ENCODE measurements around the gene LNX1. TPM values are rescaled to one million over a fixed set of nuclear protein-coding genes. Genes with fewer than 3 reads are reported as not detected.

The LNX1 gene
- total RNA-seq, 4 donors from 2014 or later = 5.8 to 14.7 (median 8.4) TPM

GRCh38 chr4:53510321-53510720 lies 81.0 kb downstream of the LNX1 start:
- Histone ChIP-seq H3K27me3 (no peaks in the 10 kb centered on the region), H3K4me1 (peaks cover 0 to 3% (median 0%) of the 10 kb centered on the region in 4 donors), H3K9me3 (no peaks in the 10 kb centered on the region), H3K4me3 (no peak overlapping the region), H3K36me3 (peaks cover 0 to 9% (median 0%) of the 10 kb centered on the region in 4 donors), H3K27ac (replicated peaks in 1 of 4) (no peak overlapping the region)
- WGBS = 37% methylated on average over 4 of the region's 5 CpGs
- intact Hi-C loops (cut with DNase I) = no loop called here
- no peak for DNase-seq (ENCODE audit: extremely low spot score)
- TF ChIP-seq POLR2A (IDR thresholded peaks at IDR 0.05; ENCODE audit: low read depth) (no peak), CTCF (IDR thresholded peaks at IDR 0.05) (no peak), POLR2AphosphoS5 (IDR thresholded peaks at IDR 0.05) (no peak), EP300 (IDR thresholded peaks at IDR 0.05) (no peak)

GRCh38 chr4:53508446-53508845 lies 82.8 kb downstream of the LNX1 start:
- intact Hi-C loops (cut with DNase I) = no loop called here
- no peaks in the 10 kb centered on the region for H3K9me3 ChIP-seq
- H3K4me1 ChIP-seq = peaks cover 0 to 3% (median 0%) of the 10 kb centered on the region in 4 donors
- peaks cover 0 to 9% (median 0%) of the 10 kb centered on the region in 4 donors for H3K36me3 ChIP-seq
- DNase-seq (ENCODE audit: extremely low spot score) = no peak
- H3K27me3 ChIP-seq = no peaks in the 10 kb centered on the region
- H3K4me3 ChIP-seq = no peak overlapping the region
- H3K27ac ChIP-seq (replicated peaks in 1 of 4) = peak overlapping the region in 1 of 4 donors; percentile 47
- no peak for TF ChIP-seq POLR2A (IDR thresholded peaks at IDR 0.05; ENCODE audit: low read depth)
- TF ChIP-seq POLR2AphosphoS5 (IDR thresholded peaks at IDR 0.05) = no peak
- TF ChIP-seq CTCF (IDR thresholded peaks at IDR 0.05) = no peak
- no peak for TF ChIP-seq EP300 (IDR thresholded peaks at IDR 0.05)
- 57% methylated on average over 1 of the region's 1 CpG for WGBS

- TF ChIP-seq POLR2AphosphoS5 (IDR thresholded peaks at IDR 0.05) = no peak
- no peak for TF ChIP-seq CTCF (IDR thresholded peaks at IDR 0.05)
- TF ChIP-seq EP300 (IDR thresholded peaks at IDR 0.05) = no peak
- TF ChIP-seq POLR2A (IDR thresholded peaks at IDR 0.05; ENCODE audit: low read depth) = no peak
- 92% methylated on average over 17 of the region's 17 CpGs for WGBS
- peak overlapping the region in 1 of 4 donors; percentile 47 for H3K27ac ChIP-seq (replicated peaks in 1 of 4)
- no peaks in the 10 kb centered on the region for H3K9me3 ChIP-seq
- peaks cover 0 to 3% (median 0%) of the 10 kb centered on the region in 4 donors for H3K4me1 ChIP-seq
- peaks cover 0 to 9% (median 0%) of the 10 kb centered on the region in 4 donors for H3K36me3 ChIP-seq
- no peaks in the 10 kb centered on the region for H3K27me3 ChIP-seq
- no peak for DNase-seq (ENCODE audit: extremely low spot score)
- no peak overlapping the region for H3K4me3 ChIP-seq
- intact Hi-C loops (cut with DNase I) = no loop called here
Measured at GRCh38 chr4:53507671-53508286, 83.5 kb downstream of the LNX1 start.

- H3K9me3 ChIP-seq = no peaks in the 10 kb centered on the region
- no peak overlapping the region for H3K27ac ChIP-seq (replicated peaks in 1 of 4)
- H3K4me1 ChIP-seq = peaks cover 0 to 3% (median 0%) of the 10 kb centered on the region in 4 donors
- peaks cover 0 to 9% (median 0%) of the 10 kb centered on the region in 4 donors for H3K36me3 ChIP-seq
- TF ChIP-seq POLR2A (IDR thresholded peaks at IDR 0.05; ENCODE audit: low read depth) = no peak
- TF ChIP-seq EP300 (IDR thresholded peaks at IDR 0.05) = no peak
- no peak for TF ChIP-seq CTCF (IDR thresholded peaks at IDR 0.05)
- no peak for TF ChIP-seq POLR2AphosphoS5 (IDR thresholded peaks at IDR 0.05)
- DNase-seq (ENCODE audit: extremely low spot score) = no peak
- intact Hi-C loops (cut with DNase I) = no loop called here
- WGBS = 93% methylated on average over 7 of the region's 7 CpGs
- H3K4me3 ChIP-seq = no peak overlapping the region
- H3K27me3 ChIP-seq = no peaks in the 10 kb centered on the region
Measured at GRCh38 chr4:53507058-53507457, 84.2 kb downstream of the LNX1 start.

Measured in esophagus muscularis mucosa (tissue), 4 donors.